ENCODE measurements around the gene GPR107.
A peak's percentile ranks its signal among the peaks of the same experiment; 100 is the strongest.

Gene GPR107

DNA sequence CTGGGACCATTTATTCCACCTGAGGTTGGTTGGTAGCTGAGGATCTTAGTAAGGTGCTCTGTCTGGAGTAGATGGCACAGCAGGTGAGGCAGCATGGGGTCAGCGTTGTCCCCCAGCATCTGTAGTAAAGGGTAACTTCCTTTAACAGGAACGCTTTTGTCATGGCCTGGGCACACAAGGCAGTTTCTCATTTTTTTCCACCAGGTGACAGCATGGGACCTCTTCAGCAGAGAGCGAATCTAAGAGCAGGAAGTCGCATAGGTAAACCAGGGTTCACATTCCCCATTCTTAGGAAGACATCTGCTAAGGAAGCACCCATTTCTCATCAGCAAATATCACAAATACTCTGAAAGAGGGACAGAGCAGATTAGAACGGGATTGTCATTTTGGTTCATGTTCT is 56.5 kb downstream of the GPR107 start:
- DNase-seq (ENCODE audit: low spot score): no peak

DNA sequence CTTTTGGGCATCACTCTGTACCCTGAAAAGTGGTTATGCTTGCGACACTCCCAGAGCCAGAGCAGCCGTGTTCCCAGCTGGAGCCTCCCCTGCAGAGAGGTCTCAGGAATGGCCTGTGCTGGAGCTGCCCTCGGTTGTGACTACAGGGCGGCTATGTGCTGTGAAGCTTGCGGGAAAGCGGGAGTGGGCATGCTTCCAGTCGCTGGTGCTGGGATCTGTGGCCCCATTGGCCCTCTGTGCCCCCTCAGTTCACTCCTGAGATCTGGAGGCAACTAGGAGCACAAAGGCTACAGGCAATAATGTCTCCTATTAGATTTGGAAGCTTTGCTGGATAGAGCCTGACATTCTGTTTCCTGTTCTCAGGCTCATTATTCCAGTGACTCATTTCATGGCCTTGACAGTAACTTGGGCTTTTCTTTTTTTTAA is 56.9 kb downstream of the GPR107 start:
- no peak for DNase-seq (ENCODE audit: low spot score)

DNA sequence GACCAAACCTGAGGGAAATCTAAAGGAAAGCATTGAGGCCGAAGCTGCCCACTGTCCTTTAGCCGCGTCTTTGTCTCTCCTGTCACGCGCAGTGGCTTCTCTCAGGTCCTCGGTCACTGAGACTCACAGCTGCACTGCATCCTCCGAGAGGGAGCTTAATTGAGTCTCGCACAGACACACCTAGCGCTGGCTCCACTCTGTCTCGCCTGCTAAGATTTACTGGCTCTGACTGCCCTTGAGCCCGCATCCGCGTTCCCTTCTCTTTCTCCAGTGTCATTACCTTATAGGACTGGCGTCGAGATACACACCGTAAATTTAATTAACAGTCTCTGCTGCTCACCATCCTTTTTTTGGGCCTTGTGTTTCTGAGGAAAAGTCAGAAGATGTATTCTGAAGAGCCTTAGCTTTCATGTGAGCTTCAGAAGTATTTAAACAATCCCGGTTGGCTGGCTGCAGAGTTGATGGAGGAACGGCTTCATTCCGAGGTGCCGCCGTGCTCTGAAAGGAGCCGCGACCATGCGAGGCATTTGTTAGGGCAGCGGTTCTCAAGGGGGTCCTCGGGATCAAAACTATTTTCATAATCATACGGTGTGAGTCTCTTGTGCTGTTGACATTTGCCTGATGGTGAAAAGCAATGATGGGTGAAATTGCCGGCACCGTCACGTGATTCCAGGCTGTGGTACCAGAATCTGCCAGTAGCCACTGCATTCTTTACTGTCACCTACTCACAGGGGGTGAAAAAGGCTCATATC is 58.3 kb downstream of the GPR107 start:
- DNase-seq (ENCODE audit: low spot score): no peak

DNA sequence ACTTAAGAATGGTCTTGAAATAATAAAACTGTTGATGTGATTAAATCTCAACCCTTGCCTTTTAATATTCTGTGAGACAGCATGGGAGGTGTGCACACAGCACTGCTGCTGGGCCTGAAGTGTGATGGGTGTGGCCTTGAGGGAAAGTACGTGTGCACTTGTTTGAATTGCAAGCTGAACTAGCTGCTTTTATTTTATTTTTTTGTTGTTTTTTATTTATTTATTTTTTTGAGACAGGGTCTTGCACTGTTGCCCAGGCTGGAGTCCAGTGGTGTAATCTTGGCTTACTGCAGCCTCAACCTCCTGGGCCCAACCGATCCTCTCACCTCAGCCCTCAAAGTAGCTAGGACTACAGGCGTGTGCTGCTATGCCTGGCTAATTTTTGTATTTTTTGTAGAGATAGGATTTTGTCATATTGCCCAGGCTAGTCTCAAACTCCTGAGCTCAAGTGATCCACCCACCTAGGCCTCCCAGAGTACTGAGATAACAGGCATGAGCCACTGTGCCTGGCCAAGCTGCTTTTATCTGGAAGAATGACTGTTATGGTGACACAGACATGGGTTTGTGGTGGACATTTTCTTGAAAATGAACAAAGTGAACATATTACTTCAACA is 58.9 kb downstream of the GPR107 start:
- DNase-seq (ENCODE audit: low spot score): no peak

DNA sequence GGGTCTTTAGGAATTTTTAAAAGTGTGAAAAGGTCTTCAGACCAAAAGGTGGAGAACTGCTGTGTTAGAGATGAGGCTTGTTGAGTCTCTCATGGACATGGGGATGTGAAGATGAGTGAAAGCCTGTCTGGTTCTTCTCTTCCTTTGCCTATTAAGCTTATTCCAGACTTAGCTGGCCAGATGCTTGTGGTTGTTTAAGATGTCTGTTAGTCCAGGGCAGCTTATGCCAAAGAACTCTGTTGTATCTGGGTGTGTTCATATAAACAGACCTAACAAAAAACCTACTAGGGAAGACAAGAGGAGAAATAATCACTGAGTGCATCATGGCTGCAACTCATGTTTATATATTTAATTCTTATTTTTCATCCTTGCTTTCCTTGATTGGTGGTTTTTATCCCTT is 61.0 kb downstream of the GPR107 start:
- DNase-seq (ENCODE audit: low spot score): no peak

DNA sequence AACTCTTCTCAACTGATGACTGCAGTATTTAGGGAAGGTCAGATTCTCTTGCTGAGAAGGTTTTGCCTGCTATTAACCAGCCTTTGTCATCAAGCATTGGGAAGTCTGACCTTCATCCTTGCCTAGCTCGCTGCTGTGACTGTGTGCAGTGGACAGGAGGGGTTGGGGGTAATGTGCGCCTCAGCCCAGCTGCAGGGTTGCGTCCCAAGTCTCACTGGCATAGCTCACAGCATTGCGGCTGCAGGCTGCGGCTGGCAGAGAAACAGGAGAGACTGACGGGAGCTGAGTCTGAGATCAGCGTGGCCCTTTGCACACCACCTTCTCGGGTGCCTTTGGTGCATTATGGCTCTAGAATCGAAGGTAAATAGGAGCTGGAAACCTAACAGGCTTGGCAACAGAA is 62.6 kb downstream of the GPR107 start:
- no peak for DNase-seq (ENCODE audit: low spot score)

DNA sequence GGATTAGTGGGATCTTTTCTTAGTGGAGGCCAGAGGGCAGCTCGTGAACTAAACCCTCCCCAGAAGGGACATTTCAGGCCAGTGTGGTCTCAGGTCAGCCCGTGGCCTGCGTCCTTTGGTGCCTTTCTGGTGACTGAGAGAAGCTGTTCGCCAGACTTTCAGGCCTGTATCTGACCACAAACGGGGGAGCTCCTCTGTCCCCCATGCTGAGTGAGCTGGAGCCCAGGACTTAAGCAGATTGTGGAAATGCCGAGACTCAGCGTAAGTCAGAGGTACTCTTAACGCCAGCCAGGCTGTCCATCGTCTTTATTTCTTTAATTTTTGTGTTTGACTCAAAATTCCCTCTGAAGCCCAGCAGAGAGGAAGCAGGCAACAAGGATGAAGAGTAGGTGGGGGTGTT is 63.7 kb downstream of the GPR107 start:
- no peak for DNase-seq (ENCODE audit: low spot score)

DNA sequence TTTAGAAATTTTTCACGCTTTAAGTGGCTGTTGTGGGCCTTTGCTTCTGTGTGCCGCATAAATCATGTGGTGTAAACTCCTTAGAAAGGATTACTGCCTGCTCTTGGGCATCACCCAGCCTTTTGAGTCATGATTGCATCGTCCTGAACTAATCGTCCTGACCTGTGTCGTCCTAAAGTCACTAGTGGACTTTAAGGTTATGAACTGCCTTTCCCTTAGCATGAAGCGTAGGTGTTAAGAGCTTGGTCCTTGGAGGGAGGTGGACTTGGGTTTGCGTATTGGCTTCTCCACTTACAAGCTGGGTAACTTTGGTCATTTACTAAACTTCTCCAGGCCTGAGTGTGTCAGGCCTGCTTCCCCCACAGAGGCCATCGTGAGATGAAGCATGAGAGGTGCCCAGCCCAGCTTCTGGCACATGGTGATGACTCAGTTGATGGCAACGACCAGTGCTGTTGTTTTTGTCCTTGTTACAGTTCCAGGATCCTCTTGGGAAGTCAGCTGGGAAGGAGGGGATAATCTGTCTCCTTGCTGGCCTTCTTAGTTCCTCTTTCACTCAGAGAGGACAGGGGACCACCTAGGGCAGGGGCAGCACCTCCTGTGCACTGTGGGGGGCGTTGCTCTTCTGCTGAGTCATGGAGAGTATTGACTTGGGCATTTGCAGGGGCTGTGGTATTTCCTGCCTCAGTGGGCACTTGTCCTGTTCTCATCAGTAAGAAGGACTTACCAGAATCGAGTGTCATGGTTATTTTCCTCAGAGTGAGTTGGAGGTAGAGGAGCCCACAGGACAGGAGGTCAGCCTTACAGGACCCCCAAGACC is 64.3 kb downstream of the GPR107 start:
- DNase-seq (ENCODE audit: low spot score): peak; percentile 73

DNA sequence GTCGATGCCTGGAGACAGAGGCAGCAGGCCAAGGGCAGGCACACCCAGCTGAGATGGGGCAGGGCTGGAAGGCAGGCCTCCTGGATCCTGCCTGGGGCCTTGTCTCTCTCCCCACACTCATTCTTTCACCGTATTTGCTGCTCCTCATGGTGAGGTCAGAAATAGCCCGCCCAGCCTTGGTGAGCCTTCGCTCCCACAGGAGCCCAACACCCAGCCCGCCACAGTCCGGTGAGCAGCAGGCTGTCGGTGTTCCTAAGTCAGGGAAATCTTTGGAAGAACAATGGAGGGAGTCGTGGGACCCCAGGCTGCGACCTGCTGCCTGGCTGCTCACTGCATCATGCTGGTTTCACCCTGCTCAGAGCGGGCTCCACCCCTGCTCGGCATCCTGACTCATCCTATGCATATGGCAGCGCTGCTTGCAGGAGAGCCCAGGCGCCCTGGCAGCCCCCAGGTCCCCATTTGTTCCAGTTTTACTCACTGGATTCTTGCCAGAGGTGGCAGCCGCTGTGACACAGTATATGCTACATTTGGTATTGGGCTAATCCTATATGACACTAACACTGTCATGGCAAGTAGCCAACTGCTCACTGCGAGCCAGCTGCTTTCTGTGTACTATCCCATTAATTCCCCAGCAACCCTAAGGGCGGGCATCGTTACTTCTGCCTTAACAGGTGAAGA is 65.3 kb downstream of the GPR107 start:
- peak; percentile 40 for DNase-seq (ENCODE audit: low spot score)

DNA sequence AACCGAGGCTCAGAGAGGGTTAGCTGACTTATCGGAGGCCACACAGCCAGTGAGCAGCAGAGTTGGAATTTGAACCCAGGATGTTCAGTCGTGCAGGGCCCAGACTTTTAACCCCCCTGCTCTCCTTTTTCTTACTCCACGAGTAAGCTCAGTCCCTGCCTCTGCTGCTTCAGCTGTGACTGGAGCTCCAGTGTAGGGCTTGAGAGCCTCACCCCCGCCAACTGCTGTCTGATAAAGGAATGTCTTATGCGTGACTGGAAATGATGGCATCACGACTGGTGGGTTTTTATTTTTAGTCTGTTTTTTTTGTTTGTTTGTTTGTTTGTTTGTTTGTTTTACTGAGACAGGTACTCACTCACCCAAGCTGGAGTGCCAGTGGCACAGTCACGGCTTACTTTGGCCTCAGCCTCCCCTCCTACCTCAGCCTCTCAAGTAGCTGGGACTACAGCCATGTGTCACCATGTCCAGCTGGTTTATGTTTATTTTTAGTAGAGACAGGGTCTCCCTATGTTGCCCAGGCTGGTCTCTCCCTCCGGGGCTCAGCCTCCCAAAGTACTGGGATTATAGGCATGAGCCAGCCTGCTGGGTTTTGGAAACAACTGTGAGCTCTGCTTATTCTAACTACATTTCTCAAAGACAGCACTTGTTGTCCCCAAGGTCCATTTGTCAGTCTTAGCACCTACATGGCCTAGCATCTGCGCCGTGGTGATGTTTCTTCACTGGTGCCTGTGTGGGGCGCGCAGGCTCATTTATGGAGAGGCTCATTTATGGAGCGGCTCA is 66.0 kb downstream of the GPR107 start:
- no peak for DNase-seq (ENCODE audit: low spot score)

DNA sequence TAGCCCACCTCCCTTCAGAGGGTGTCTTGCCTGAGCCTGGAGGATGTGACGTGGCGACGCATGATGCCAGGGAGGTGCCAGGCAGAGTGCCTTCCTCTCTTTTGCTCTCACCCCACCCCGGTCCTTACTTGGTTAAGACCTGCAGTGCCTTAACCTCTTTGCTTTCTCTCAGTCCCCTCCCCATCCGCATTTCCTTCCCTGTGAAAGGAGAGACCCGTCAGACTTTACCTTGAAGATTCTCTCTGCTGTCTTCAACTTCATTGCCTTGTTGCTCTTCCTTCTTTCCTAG is 66.5 kb downstream of the GPR107 start:
- DNase-seq (ENCODE audit: low spot score): no peak

DNA sequence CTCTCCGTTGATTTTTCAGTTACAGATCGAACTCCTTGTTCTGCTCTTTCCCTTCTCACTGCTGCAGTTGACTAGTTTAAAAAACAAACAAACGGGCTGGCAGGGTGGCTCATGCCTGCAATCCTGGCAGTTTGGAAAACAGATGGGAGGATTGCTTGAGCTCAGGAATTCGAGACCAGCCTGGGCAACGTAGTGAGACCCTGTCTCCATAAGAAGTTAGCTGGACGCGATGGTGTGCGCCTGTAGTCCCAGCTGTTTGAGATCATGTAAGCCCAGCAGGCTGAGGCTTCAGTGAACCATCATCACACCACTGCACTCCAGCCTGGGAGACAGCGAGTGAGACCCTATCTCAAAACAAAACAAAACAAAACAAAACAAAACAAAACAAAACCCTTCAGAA is 67.1 kb downstream of the GPR107 start:
- DNase-seq (ENCODE audit: low spot score): no peak

DNA sequence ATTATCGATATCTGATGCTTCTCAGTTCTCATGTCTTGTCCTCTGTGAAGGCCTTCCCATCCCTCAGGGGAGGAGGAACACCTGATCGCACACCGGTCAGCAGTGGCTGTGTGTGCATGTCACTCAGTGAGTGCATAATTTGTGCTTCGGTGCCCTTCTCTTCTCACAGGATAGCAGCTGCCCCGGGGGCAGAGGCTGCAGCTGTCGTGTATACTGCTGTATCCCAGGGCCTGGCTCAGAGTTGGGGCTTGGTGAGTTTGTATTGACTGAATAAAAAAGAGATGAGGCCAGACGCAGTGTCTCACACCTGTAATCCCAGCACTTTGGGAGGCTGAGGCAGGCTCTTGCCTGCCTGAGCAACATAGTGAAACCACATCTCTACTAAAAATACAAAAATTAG is 68.8 kb downstream of the GPR107 start:
- no peak for DNase-seq (ENCODE audit: low spot score)

DNA sequence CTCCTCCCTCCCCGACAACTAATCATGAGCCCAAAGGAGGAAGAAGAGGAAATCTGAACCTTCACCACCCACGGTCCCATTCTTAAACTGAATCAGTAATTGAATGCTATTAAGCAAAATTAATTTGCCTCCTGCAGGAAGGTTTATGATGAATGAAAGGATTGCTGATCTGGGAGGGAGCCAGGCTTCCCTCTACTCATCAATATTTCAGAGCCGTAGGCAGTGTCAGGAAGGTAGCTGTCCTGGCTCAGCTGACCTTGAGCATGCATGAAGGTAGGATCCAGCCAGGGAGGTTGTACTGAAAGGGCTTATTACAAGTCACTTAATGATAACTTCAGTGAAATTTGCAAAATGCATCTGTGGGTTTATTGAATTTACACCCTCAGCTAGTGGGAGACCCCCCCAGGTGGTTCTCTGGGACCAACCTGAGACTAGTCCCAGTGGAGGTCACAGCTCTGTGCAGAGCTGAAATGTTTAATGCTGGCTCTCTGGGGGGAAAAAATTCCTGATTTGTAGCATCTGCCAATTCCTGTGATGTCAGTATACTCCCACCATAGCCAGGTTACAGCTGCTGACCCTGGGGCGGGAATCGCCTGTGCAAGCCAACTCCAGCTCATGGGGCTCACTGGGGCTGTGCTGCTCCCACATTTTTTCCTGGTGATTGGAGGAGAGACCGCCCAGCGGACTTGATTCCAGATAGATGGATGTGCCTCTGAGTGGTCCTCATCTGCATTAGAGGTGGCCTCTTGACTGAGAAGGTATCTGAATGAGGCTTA is 70.6 kb downstream of the GPR107 start:
- no peak for DNase-seq (ENCODE audit: low spot score)

DNA sequence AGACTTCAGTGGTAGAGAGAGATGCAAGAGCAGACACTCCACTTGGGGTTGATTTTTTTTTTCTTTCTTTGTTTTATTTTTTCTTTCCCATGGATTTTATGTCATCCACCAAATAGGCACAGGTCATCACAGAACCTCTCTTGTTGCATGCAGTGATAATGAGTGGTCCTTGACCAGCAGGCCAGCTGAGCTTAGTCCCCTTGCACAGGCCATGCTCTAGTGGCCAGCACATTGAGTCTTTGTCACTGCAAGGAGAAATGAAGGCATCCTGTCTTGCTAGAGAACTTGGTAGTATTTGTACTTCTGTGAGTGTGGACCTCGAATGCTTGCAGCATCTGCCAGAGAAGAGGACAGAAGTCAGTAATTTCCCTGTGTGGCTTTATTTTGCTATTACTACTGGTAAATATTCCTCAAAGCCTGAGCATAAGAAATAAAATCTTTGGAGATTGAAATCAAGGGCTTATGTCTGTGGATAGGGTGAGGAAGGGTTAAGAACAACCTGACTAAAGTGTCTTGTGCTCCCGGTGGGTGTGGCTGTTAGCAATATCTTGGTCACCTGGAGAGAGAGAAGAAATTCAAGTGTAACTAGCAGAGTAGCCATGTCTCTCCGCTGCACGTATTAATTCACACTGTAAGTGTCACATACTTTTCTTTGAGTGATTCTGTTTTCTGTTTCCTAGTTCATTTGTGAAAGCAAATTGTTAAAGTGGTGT is 73.2 kb downstream of the GPR107 start:
- DNase-seq (ENCODE audit: low spot score): no peak

DNA sequence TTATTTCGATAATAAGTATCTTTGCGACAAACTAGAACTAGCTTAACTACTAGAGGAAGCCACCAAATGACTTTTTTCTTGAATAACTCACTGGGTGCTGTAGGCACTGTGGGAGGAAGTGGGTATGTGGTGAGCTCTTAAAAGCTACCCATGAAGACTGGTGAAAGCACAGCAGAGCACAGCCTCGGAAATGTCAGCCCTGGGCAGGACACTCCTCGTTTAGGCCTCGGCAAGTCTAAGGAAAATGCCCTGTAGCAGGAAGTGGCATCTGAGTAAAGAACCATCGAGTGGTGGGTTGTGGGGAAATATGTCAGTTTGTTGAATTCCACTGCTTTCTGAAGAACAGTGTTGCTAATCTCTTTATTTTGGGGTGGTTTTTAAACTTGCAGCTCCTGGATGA is 74.5 kb downstream of the GPR107 start:
- no peak for DNase-seq (ENCODE audit: low spot score)

DNA sequence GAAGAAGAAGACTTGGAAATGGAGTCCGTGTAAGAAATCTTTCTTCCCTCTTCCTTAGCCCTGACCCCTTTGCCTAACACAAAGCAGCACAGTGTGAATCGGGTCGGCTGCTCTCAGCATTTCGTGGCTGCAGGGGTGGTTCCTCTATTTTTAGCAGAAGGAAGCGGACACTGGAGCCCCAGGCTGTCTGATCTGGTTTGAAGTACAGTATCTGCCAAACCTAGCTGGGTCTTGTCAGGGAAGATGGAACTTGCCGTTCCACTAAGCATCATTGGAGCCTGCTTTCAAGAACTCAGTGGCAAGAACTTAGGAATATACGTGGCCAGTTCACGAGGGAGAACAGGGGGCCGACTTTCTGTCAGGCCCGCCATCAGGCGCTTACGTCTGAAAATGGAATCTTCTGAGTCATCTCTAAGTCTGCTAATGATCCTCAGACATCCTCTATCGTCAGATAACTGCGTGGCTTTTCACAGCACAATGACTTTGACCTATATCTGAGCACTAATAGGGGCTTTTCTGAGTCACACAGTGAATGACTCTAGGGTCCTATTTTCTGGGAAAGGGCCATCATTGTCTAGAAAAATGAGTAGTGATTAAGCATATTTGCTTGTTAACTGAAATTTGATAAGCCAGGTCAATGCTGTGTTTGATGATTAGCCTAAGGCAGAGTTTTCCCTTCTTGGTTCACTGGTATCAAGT is 75.2 kb downstream of the GPR107 start:
- no peak for DNase-seq (ENCODE audit: low spot score)

DNA sequence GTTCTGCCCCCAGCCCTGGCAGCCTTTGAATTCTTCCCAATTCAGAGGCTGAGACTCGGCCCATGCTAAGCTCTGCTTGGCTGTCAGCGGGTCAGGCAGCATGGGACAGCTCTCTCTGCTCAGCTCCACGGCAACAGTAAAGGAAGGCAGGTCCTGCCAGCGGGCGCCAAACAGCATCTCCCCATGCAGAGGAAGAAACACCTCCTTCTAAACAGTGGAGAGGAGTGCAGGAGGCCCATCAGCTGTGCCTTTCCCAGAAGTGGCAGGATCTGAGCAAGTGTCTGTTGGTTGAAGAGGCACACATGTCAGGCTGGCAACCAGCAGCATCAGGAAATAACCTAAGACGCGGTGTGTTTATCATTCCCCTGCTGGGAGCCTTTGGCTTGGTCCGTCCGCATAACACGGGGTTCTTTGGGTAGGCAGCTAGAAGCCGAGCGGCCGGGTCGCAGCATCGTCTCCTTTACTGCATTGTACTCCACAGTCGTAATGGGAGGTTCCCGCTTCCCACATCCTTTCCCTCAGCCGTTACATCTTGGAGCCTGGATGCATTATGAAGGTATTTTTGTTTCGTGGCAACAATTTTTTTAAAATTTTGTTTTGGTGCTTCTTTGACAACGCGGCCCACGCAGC is 75.8 kb downstream of the GPR107 start:
- DNase-seq (ENCODE audit: low spot score): no peak

DNA sequence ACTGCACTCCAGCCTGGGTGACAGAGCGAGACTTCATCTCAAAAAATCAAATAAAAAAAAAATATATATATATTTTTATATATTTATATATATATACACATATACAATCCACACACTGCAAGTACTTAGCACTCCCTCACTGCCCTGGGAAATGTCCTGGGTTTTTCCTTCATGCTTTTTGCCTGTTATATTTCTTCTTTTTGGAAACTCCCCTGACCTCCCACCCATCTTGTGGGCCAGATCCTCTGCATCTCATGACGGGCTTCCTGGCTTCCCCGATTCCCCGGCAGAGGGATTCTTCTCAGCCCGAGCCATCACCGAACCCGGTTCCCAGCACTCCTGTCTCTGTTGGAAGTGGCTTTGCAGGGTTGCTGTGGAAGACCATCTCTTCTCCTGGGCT is 79.0 kb downstream of the GPR107 start:
- no peak for DNase-seq (ENCODE audit: low spot score)
